WTC11 (cell line): Measurements from ENCODE around the gene REN. TPM values are rescaled to one million over a fixed set of nuclear protein-coding genes. Genes with fewer than 3 reads are reported as not detected.
A peak's percentile ranks its signal among the peaks of the same experiment; 100 is the strongest.

ENCODE experiments used
- ATAC-seq: fragments of 200-7000 bp; cut with Tn5 transposase; 2 replicates; pipeline ENCODE4 v1.10.0; 2021; ENCODE audit warnings: mild to moderate bottlenecking, moderate library complexity
- CTCF ChIA-PET: fragments of 300-600 bp; sonication (Branson Sonifier 250); formaldehyde crosslinking; loops from one replicate; lab custom pipeline; 2021; ENCODE audit warnings: antibody characterized with exemption; lab: Charles Lee
- POLR2A ChIA-PET: fragments of 350-600 bp; sonication (Branson Sonifier 250); formaldehyde crosslinking; loops from one replicate; lab custom pipeline; 2021; ENCODE audit warnings: antibody characterized with exemption; lab: Charles Lee
- DNase-seq: peaks from one replicate; pipeline ENCODE4 v3.0.0; 2021; ENCODE audit warnings: low spot score
- H3K27ac Mint-ChIP-seq: 2 replicates; pipeline ENCODE4 v1.8.0; 2021; ENCODE audit warnings: mixed read lengths
- H3K27me3 Mint-ChIP-seq: 2 replicates; pipeline ENCODE4 v1.8.0; 2021; ENCODE audit warnings: low read depth, mild to moderate bottlenecking, moderate library complexity, mixed read lengths
- H3K36me3 Mint-ChIP-seq: 2 replicates; pipeline ENCODE4 v1.8.0; 2021; ENCODE audit warnings: mixed read lengths
- H3K4me1 Mint-ChIP-seq: 2 replicates; pipeline ENCODE4 v1.8.0; 2022; ENCODE audit warnings: mixed read lengths
- H3K4me3 Mint-ChIP-seq: 2 replicates; pipeline ENCODE4 v1.8.0; 2021; ENCODE audit warnings: mild to moderate bottlenecking, moderate library complexity, mixed read lengths
- H3K9me3 Mint-ChIP-seq: 2 replicates; pipeline ENCODE4 v1.8.0; 2021; ENCODE audit warnings: mixed read lengths
- ELF4 ChIP-seq: sonication (generic); formaldehyde crosslinking; IDR thresholded peaks from 2 replicates; pipeline ENCODE4 v1.8.1; 2022; ENCODE audit warnings: low read depth, mild to moderate bottlenecking, moderate library complexity, missing genetic modification reagents
- ESRRA ChIP-seq: sonication (generic); formaldehyde crosslinking; IDR thresholded peaks from 2 replicates; pipeline ENCODE4 v1.8.1; 2022; ENCODE audit warnings: mild to moderate bottlenecking, missing genetic modification reagents, borderline replicate concordance
- JUN ChIP-seq: sonication (generic); formaldehyde crosslinking; IDR thresholded peaks from 2 replicates; pipeline ENCODE4 v1.8.0; 2023; ENCODE audit warnings: mild to moderate bottlenecking, missing genetic modification reagents
- MXD4 ChIP-seq: fragments of 250-450 bp; sonication (Bioruptor Pico); IDR thresholded peaks from 2 replicates; pipeline ENCODE4 v1.8.0; 2021; ENCODE audit warnings: mild to moderate bottlenecking, moderate library complexity, borderline replicate concordance
- NFATC4 ChIP-seq: fragments of 250-450 bp; sonication (Bioruptor Pico); IDR thresholded peaks from 2 replicates; pipeline ENCODE4 v1.9.0; 2021; ENCODE audit warnings: mild to moderate bottlenecking
- NR2C2 ChIP-seq: sonication (generic); formaldehyde crosslinking; IDR thresholded peaks from 2 replicates; pipeline ENCODE4 v1.8.0; 2022; ENCODE audit warnings: mild to moderate bottlenecking, missing genetic modification reagents
- PRRX2 ChIP-seq: fragments of 250-450 bp; sonication (Bioruptor Pico); IDR thresholded peaks from 2 replicates; pipeline ENCODE4 v1.8.0; 2021; ENCODE audit warnings: mild to moderate bottlenecking
- RORB ChIP-seq: fragments of 250-450 bp; sonication (Bioruptor Pico); IDR thresholded peaks from 2 replicates; pipeline ENCODE4 v1.9.0; 2021; ENCODE audit warnings: mild to moderate bottlenecking
- SMAD4 ChIP-seq: sonication (generic); formaldehyde crosslinking; IDR thresholded peaks from 2 replicates; pipeline ENCODE4 v1.8.0; 2022; ENCODE audit warnings: mild to moderate bottlenecking, missing genetic modification reagents
- ZNF121 ChIP-seq: sonication (generic); formaldehyde crosslinking; IDR thresholded peaks from 2 replicates; pipeline ENCODE4 v1.8.0; 2023; ENCODE audit warnings: missing genetic modification reagents
- ZNF232 ChIP-seq: sonication (generic); formaldehyde crosslinking; IDR thresholded peaks from 2 replicates; pipeline ENCODE4 v1.8.0; 2022; ENCODE audit warnings: mild to moderate bottlenecking, missing genetic modification reagents
- ZNF317 ChIP-seq: sonication (generic); formaldehyde crosslinking; IDR thresholded peaks from 2 replicates; pipeline ENCODE4 v1.8.1; 2023; ENCODE audit warnings: low read depth, mild to moderate bottlenecking, moderate library complexity, missing genetic modification reagents, borderline replicate concordance
- ZNF671 ChIP-seq: fragments of 250-450 bp; sonication (Bioruptor Pico); IDR thresholded peaks from 2 replicates; pipeline ENCODE4 v1.8.0; 2021; ENCODE audit warnings: mild to moderate bottlenecking
- total RNA-seq: library from RNA; stranded (reverse); gene quantifications from 3 replicates; pipeline ENCODE4 v1.2.3, GENCODE V29; 2021
- TF ChIP-seq, protein P1 (sequence below): sonication (generic); formaldehyde crosslinking; IDR thresholded peaks from 2 replicates; pipeline ENCODE4 v1.8.1; 2022; ENCODE audit warnings: mild to moderate bottlenecking, moderate library complexity, missing genetic modification reagents
- TF ChIP-seq, protein P2 (sequence below): sonication (generic); formaldehyde crosslinking; IDR thresholded peaks from 2 replicates; pipeline ENCODE4 v1.8.0; 2022; ENCODE audit warnings: mild to moderate bottlenecking, missing genetic modification reagents
- TF ChIP-seq, protein P3 (sequence below): sonication (generic); formaldehyde crosslinking; IDR thresholded peaks from 2 replicates; pipeline ENCODE4 v1.8.1; 2023; ENCODE audit warnings: mild to moderate bottlenecking, missing genetic modification reagents, moderate library complexity
- TF ChIP-seq, protein P4 (sequence below): fragments of 200-600 bp; IDR thresholded peaks from 2 replicates; pipeline ENCODE4 v1.8.0; 2022; ENCODE audit warnings: antibody characterized with exemption
- TF ChIP-seq, protein P5 (sequence below): fragments of 250-450 bp; sonication (Bioruptor Pico); IDR thresholded peaks from 2 replicates; pipeline ENCODE4 v2.1.2; 2022; ENCODE audit warnings: mild to moderate bottlenecking, moderate library complexity
- TF ChIP-seq, protein P6 (sequence below): sonication (generic); formaldehyde crosslinking; IDR thresholded peaks from 2 replicates; pipeline ENCODE4 v1.8.0; 2022; ENCODE audit warnings: mild to moderate bottlenecking, missing genetic modification reagents
- TF ChIP-seq, protein P7 (sequence below): sonication (generic); formaldehyde crosslinking; IDR thresholded peaks from 2 replicates; pipeline ENCODE4 v1.8.0; 2022; ENCODE audit warnings: mild to moderate bottlenecking, missing genetic modification reagents
- TF ChIP-seq, protein P8 (sequence below): fragments of 250-450 bp; sonication (Bioruptor Pico); IDR thresholded peaks from 2 replicates; pipeline ENCODE4 v1.9.0; 2021; ENCODE audit warnings: moderate library complexity, mild to moderate bottlenecking, inconsistent platforms, borderline replicate concordance

Gene REN
- total RNA-seq, 1 experiment from 2014 or later, result not detected

DNA sequence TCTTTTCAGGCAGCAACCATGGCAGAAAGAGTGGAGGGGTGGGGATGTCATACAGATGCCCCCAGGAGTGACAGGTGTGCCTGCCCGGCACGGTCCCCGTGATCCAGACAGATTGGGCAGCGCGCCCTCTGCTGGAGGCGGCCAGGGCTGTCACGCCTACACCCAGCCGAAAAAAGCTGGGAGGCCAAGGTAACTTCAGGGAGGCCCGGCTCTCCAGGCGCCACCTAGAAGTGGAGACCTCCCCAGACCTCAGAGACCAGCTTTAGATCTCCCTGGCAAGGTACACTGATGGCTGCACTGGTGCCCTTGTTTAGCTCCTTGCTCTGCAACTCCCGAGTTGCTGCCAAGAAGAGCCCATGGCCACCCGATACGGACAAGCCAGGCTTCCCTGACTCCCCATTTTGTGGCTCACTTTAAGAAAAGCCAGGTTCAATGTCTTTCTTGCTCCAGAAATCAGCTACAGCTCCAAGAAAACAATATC is 41.0 kb upstream of the REN start (continued):
- TF ChIP-seq, protein P1, sequence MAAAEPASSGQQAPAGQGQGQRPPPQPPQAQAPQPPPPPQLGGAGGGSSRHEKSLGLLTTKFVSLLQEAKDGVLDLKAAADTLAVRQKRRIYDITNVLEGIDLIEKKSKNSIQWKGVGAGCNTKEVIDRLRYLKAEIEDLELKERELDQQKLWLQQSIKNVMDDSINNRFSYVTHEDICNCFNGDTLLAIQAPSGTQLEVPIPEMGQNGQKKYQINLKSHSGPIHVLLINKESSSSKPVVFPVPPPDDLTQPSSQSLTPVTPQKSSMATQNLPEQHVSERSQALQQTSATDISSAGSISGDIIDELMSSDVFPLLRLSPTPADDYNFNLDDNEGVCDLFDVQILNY, result no peak
- TF ChIP-seq, protein P2, sequence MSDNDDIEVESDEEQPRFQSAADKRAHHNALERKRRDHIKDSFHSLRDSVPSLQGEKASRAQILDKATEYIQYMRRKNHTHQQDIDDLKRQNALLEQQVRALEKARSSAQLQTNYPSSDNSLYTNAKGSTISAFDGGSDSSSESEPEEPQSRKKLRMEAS (CRISPR knock-in tag), result 0 out of 2 replicates have a peak, but pooled peaks have one; percentile 23
- TF ChIP-seq, protein P3, sequence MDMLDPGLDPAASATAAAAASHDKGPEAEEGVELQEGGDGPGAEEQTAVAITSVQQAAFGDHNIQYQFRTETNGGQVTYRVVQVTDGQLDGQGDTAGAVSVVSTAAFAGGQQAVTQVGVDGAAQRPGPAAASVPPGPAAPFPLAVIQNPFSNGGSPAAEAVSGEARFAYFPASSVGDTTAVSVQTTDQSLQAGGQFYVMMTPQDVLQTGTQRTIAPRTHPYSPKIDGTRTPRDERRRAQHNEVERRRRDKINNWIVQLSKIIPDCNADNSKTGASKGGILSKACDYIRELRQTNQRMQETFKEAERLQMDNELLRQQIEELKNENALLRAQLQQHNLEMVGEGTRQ (CRISPR knock-in tag), result peak; percentile 29; the same call in 1 of the 2 replicates
- TF ChIP-seq, protein P4, sequence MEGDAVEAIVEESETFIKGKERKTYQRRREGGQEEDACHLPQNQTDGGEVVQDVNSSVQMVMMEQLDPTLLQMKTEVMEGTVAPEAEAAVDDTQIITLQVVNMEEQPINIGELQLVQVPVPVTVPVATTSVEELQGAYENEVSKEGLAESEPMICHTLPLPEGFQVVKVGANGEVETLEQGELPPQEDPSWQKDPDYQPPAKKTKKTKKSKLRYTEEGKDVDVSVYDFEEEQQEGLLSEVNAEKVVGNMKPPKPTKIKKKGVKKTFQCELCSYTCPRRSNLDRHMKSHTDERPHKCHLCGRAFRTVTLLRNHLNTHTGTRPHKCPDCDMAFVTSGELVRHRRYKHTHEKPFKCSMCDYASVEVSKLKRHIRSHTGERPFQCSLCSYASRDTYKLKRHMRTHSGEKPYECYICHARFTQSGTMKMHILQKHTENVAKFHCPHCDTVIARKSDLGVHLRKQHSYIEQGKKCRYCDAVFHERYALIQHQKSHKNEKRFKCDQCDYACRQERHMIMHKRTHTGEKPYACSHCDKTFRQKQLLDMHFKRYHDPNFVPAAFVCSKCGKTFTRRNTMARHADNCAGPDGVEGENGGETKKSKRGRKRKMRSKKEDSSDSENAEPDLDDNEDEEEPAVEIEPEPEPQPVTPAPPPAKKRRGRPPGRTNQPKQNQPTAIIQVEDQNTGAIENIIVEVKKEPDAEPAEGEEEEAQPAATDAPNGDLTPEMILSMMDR, result peak; percentile 94
- TF ChIP-seq ZNF121, result peak; percentile 93
- no peak for TF ChIP-seq NFATC4 (CRISPR knock-in tag)

DNA sequence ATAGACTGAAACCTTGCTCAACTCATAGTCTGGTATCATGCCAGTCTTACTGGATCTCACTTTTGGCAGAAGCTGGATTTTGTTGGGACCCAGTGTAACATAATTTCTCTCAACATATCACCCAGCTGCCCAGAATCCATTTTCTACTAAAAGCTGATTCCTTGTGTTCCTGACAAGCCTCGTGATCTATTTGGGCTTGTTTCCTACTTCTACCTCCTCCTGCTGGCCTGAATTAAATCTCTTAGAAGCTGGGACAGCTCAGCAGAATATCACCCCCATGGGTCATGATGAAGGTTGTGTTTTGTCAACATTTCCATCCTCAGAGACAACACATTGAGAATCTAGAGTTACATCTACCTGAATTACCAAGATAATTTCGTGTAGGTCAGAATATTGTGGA is 40.0 kb upstream of the REN start:
- DNase-seq (no peak), ATAC-seq (no peak)
- Mint-ChIP-seq H3K27me3 (no peaks in the 10 kb centered on the region; the same call in 1 of the 2 replicates), H3K4me1 (no peaks in the 10 kb centered on the region), H3K4me3 (no peak overlapping the region), H3K36me3 (no peaks in the 10 kb centered on the region), H3K9me3 (no peaks in the 10 kb centered on the region), H3K27ac (no peak overlapping the region)
- ChIA-PET POLR2A (no interaction called here), CTCF (interaction anchor here (0.6 to 6.0 kb wide), 12 partner anchors 9 to 321 kb away, joined by 3 to 159 read pairs (median 14); partner anchors contain the start of genes KISS1, PLEKHA6 and REN)
- TF ChIP-seq ELF4 (CRISPR knock-in tag), result no peak
- TF ChIP-seq JUN (CRISPR knock-in tag), result no peak
- TF ChIP-seq, protein P5, sequence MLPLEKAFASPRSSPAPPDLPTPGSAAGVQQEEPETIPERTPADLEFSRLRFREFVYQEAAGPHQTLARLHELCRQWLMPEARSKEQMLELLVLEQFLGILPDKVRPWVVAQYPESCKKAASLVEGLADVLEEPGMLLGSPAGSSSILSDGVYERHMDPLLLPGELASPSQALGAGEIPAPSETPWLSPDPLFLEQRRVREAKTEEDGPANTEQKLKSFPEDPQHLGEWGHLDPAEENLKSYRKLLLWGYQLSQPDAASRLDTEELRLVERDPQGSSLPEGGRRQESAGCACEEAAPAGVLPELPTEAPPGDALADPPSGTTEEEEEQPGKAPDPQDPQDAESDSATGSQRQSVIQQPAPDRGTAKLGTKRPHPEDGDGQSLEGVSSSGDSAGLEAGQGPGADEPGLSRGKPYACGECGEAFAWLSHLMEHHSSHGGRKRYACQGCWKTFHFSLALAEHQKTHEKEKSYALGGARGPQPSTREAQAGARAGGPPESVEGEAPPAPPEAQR (CRISPR knock-in tag), result no peak
- no peak for TF ChIP-seq RORB (CRISPR knock-in tag)

DNA sequence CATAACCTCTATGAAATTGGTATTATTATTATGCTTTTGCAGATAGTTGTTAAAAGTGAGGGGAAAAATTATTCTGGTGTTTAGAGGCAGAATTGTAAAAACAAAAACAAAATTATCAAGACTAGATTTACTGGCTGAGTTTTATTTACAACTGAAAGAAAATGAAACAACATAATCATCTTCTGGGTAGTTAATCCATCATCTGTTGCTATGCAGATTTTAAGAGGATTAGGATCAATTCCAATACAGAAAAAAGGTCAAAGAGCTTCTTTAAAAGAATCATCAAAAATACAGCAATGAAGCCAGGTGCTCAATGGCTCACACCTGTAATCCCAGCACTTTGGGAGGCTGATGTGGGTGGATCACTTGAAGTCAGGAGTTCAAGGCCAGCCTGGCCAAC is 39.3 kb upstream of the REN start:
- Mint-ChIP-seq H3K9me3 (no peaks in the 10 kb centered on the region), H3K36me3 (no peaks in the 10 kb centered on the region), H3K27me3 (no peaks in the 10 kb centered on the region; the same call in 1 of the 2 replicates), H3K27ac (no peak overlapping the region), H3K4me3 (no peak overlapping the region), H3K4me1 (no peaks in the 10 kb centered on the region)
- ChIA-PET CTCF (interaction anchor here (0.8 to 6.0 kb wide), 10 partner anchors 9 to 193 kb away, joined by 3 to 159 read pairs (median 14); partner anchors contain the start of genes GOLT1A, PLEKHA6 and REN), POLR2A (no interaction called here)
- DNase-seq (no peak), ATAC-seq (no peak)
- TF ChIP-seq PRRX2 (no peak), ZNF671 (CRISPR knock-in tag) (no peak), ZNF232 (no peak), ZNF317 (CRISPR knock-in tag) (no peak), MXD4 (CRISPR knock-in tag) (no peak), SMAD4 (no peak), ESRRA (CRISPR knock-in tag) (no peak), NR2C2 (CRISPR knock-in tag) (no peak)
- TF ChIP-seq, protein P6, sequence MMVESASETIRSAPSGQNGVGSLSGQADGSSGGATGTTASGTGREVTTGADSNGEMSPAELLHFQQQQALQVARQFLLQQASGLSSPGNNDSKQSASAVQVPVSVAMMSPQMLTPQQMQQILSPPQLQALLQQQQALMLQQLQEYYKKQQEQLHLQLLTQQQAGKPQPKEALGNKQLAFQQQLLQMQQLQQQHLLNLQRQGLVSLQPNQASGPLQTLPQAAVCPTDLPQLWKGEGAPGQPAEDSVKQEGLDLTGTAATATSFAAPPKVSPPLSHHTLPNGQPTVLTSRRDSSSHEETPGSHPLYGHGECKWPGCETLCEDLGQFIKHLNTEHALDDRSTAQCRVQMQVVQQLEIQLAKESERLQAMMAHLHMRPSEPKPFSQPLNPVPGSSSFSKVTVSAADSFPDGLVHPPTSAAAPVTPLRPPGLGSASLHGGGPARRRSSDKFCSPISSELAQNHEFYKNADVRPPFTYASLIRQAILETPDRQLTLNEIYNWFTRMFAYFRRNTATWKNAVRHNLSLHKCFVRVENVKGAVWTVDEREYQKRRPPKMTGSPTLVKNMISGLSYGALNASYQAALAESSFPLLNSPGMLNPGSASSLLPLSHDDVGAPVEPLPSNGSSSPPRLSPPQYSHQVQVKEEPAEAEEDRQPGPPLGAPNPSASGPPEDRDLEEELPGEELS (CRISPR knock-in tag), result no peak
- TF ChIP-seq, protein P7, sequence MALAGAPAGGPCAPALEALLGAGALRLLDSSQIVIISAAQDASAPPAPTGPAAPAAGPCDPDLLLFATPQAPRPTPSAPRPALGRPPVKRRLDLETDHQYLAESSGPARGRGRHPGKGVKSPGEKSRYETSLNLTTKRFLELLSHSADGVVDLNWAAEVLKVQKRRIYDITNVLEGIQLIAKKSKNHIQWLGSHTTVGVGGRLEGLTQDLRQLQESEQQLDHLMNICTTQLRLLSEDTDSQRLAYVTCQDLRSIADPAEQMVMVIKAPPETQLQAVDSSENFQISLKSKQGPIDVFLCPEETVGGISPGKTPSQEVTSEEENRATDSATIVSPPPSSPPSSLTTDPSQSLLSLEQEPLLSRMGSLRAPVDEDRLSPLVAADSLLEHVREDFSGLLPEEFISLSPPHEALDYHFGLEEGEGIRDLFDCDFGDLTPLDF, result no peak
- TF ChIP-seq, protein P3 (CRISPR knock-in tag), result no peak
- TF ChIP-seq, protein P8, sequence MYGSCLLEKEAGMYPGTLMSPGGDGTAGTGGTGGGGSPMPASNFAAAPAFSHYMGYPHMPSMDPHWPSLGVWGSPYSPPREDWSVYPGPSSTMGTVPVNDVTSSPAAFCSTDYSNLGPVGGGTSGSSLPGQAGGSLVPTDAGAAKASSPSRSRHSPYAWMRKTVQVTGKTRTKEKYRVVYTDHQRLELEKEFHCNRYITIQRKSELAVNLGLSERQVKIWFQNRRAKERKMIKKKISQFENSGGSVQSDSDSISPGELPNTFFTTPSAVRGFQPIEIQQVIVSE (CRISPR knock-in tag), result no peak
